Superior temporal gyrus (tissue), 1 donor: ENCODE data around the gene PYGL.

Experiments
- DNase-seq: peaks from one replicate; pipeline ENCODE4 v3.0.0-alpha.2; 2016; ENCODE audit errors: extremely low spot score

Gene PYGL

DNA sequence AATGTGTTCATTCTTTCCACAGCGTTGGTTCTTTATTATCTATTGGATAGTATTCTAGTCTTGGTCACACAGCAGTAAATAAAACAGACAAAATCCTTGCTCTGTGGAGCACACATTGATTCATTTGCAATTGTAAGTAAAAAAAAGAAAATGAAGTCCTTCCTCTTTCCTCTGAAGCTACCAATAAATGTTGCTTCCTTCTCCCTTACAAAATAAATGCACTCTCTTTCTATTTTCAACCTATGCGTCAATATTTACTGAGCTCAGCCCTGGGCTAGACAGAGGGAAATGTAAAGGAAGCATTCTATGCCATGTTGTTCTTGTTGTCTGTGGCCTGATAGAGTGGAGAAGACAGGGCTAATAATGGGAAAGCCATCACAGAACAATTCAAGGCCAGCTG, 69.5 kb downstream of the PYGL start:
- no peak for DNase-seq

DNA sequence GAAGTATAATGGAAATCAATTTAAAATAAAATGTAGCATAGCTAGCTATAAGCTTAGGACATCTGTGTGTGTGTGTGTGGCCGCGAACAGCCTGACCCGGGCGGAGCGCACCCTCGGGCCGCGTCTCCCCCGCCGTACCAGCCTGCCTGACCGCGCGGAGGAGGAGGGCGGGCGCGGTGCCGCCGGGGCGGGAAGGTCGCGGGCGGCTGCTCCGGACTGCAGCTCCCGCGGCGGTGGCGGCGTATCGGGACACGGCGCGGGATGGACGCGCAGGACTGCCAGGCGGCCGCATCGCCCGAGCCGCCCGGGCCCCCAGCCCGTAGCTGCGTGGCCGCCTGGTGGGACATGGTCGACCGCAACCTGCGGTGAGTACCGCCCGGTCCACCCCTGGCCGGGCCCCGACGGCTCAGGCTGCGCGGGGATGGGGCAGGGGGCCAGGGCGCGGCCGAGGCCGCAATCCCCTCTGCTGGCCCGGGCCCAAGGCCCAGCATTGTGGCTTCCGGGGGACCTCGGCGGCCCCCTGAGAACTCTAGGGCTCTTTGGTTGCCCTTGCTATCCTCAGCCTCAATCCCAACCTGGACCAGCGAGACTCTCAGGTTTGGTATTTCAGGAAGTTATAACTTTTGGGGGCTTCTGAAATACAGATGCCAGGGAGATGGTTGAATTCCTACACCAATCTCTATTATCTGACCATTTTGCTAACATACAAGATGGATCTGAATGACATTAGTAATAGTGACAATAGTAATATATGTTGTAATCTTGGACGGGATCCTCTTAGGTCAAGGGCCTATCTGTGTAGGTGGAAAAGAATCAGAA, 72.2 kb downstream of the PYGL start, which contains the start of gene ABHD12B:
Gene ABHD12B, plus strand, starts transcription at position 140 of the 819 bp plus-strand sequence. Its CDS starts 122 bp downstream, at position 262.
- DNase-seq = no peak

DNA sequence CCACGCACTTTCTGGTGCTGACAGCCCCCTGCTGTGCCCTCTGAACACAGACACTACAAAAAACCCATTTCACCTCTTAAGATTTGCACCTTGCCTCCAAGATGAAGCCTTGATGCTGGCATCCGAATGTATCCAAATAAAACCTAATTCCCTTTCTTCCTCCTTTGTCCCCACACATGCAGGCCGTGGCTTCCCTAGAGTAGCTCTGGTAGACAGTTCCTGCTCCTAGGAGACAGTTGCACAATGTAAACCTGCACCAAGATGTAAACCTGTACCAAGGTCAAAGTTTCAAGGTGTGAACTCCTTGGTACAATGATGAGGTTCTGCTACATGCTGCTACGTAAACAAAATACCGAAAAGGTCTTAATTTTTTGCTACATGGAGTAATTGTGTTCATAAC, 73.1 kb downstream of the PYGL start:
- no peak for DNase-seq

DNA sequence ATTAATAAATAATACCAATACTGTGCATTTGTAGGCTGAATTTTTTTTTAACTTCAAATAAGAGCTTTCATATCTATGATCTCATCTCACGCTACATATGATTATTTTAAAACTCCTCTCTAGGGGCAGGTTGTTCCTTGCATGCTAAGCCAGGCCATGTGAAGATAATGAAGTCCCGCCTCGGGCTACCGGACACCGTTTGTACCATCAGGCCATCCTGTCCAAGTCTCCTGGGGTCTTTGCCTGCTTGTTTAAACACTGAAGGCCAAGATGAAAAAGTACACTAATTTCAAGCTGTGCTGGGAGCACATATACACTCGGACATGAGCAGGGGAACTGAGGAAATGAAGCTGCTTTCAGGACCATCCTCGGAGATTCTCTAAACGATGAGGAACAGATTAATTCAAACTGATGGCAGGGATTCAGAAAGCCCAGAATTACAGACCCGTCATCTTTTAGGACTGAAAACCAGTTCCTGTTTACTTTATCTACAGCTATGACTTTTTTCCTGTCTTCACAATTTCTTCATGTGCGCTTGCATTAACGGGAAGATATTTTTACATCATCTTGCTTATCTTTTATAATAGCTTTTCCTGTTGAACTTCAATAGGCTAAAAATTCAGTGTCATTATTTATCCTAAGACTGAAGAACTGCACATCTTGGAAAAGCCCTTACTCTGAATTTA, 78.7 kb downstream of the PYGL start:
- DNase-seq = no peak

DNA sequence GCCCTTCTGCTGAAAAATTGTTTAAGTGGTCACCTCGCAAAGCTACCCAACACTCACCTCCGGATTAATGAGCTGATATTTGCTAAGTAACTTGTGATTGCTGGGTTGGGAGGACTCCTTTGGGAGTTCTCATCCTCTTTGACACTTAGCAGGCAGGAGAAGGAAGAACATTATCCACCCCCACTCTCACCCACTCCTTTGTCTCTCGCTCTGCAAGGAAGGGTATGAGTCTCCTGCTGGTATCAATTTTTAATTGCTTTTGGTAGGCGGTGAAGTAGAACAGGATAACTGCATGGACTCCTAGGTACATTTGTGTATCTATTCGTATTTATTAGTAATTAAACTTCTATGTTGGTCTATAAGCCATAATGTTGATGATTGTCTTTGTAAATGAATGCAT, 79.3 kb downstream of the PYGL start:
- DNase-seq = no peak

DNA sequence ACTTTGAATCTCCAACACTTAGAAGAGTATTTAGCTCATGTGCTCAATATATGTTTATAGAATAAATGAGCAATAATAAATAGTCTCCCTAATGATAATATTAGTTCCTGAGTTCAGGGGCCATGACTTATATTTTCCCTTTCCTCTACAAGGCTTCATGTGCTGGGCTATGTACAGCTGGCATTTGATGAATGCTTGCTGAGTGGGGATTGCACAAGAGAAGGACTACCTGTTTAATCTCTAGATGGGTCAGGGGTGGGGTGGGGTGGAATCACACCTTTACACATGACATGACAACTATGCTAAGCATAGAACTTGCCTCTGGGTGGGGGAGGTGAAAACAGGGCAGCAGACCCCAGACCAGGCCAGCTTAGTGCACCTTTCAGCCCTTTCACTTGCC, 80.0 kb downstream of the PYGL start:
- no peak for DNase-seq

DNA sequence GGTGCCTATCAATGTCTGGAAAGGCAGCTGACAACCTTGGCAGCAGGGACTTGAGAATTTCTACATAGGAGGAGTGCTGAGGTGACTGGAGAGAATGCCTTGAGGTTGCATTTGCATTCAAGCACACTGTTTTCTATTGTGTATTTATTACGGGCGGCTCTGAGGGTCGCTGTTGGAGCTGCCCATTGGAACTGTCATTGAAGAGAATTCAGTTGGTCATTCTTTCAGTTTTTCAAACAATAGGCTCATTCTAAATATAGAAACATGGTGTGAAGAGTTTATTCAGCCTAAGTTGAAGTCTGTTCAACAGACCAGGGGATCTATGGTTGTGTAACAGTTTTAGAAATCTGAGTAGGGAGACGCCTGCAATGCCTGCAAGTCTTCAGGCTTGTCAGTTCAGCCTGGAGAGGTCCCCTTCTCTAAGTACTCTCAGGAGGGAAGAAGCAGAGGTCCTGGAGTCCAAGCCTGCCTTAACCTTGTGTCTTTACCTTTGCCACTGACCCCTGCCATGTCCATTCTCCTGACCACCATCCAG, 82.2 kb downstream of the PYGL start:
- DNase-seq = no peak

DNA sequence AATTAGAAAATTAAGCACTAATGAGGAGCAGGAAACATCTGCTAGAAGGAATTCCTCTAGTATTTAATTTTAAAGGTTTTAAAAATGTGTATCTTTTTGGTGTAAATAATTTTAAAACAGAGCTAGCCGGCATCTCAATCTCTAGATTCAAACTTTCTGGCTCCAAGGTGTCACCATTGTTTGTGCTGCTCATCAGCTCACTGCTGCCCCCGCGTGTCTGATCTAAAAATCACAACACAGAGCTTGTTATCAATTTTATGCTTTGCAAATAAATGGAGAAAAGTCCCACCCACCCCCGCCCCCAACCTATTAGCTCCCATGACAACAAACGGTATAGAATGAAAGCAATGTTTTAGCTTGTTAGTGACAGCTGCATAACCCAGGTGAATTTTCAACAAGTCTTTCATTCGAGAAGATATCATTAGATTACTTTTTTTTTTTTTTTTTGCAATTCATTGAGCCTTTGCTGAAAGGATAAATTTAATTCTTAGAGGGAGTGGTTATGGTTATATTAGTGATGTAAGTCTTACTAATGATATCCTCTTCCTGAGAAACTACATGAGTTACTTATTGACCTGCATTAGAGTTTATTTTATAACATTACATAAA, 83.7 kb downstream of the PYGL start:
- peak; percentile 93 for DNase-seq

DNA sequence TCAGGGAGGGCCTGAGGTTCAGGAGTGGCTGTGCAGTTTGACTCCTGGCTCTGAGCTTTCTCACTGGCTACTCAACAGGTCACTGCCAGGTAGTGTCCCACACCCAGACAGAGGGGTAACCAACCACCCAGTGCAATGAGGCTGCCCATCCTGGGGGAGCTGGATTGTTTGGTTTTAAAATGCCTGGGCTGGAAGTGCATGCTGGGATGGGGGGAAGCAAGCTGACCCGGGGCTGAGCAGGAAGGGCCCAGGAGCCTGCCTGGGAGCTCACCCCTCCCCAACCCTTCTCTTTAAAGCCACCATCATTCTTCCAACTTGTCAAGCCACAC, 85.0 kb downstream of the PYGL start:
- no peak for DNase-seq

DNA sequence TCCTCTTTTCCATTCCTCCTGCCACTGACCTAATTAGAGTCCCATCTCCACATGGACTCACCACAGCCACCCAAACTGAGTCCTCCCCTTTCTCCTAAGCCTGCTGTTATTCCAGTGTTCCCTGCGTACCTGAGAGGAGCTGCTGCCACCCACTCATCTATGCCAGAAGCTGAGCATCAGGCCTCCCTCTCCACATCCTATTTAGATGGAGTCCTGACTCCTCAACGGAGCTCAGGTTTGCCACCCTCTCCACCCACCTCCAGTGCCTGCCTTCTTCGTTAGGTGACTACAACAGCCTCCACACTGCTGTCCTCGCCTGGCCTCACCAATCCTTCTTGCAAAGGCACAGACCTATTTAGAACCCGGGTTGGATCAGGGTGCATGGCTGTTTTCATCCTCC, 87.6 kb downstream of the PYGL start:
- no peak for DNase-seq

DNA sequence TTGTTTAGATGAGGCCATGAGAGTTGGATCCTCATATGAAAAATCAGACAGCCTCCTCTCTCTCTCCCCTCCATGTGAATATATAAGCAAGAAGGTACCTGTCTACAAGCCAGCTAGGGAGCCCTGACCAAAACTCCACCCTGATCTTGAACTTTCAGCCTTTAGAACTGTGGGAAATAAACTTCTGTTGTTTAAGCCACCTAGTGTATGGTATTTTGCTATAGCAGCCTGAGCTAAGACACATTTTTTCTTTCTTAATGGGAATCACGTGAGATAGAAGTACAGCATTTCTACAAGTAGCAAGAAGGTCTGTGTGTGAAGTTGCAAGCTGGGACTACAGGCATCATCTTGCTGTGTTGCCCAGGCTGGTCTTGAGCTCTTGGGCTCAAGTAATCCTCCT, 88.7 kb downstream of the PYGL start:
- no peak for DNase-seq
